Motor neuron (in vitro differentiated cells): Measurements from ENCODE around the gene NR3C2. TPM values are rescaled to one million over a fixed set of nuclear protein-coding genes. Genes with fewer than 3 reads are reported as not detected.

Experiments used
- ATAC-seq, 8 experiments: fragments of 200-7000 bp; cut with Tn5 transposase; replicated peaks in 6 of 8; 2 replicates each; pipeline ENCODE4 v1.8.0; 2021; ENCODE audit warnings: mild to moderate bottlenecking in 8 of 8, moderate library complexity in 8 of 8
- H3K27ac ChIP-seq, 2 donors: fragments of 250-450 bp; sonication (Bioruptor Pico); 2 replicates each; pipeline ENCODE4 v1.9.0; 2021; ENCODE audit warnings: antibody characterized with exemption in 2 of 2, mild to moderate bottlenecking in 2 of 2, moderate library complexity in 1 of 2
- H3K4me1 ChIP-seq, 2 donors: fragments of 250-450 bp; sonication (Bioruptor Pico); replicated peaks in 1 of 2; 2 replicates each; pipeline ENCODE4 v1.6.1; 2021; ENCODE audit warnings: antibody characterized with exemption in 2 of 2, mild to moderate bottlenecking in 2 of 2, moderate library complexity in 1 of 2
- H3K4me3 ChIP-seq, 5 donors: fragments of 250-450 bp; sonication (Bioruptor Pico); 2 replicates each; pipeline ENCODE4 v1.9.0; 2021; ENCODE audit warnings: antibody characterized with exemption in 5 of 5, mild to moderate bottlenecking in 5 of 5, moderate library complexity in 4 of 5
- WGBS, 10 experiments: fragments of 450-650 bp; shearing (Covaris generic); methylation state at CpG; one replicate each; pipeline ENCODE4 v1.0.0; 2022; 5-methylcytosine and 5-hydroxymethylcytosine counted together
- in situ Hi-C, 9 experiments: fragments of 400-800 bp; cut with MboI; loops; one replicate each; pipeline ENCODE4 v1.15.0; 2021; ENCODE audit warnings: low sequenced_read_pairs in 9 of 9, low pct_unique_long_range_greater_than_20kb in 2 of 9; ENCODE audit not compliant: unreplicated experiment in 9 of 9
- total RNA-seq, 8 experiments: library from RNA; unstranded; fragments of 300-600 nt; gene quantifications; 2 replicates each; pipeline versions ENCODE4 v1.2.3 to v1.2.4, GENCODE V29; 2022

The NR3C2 gene
- total RNA-seq, 8 experiments from 2014 or later = 0.25 to 8.3 (median 1.4) TPM

GRCh38 chr4:148444296-148445070 is 2.3 kb upstream of the NR3C2 start:
- peak in 6 of 8 experiments; percentile 2 to 20 (median 12) for ATAC-seq
- 0% methylated on average over 4 to 5 of the region's 89 CpGs; no CpG with 5 or more reads in 8 of the 10 experiments for WGBS, 10 experiments
- H3K27ac ChIP-seq = no peak overlapping the region
- H3K4me1 ChIP-seq = peaks cover 0 to 2% of the 10 kb centered on the region in 2 donors
- in situ Hi-C loops = no loop called here
- H3K4me3 ChIP-seq = peak overlapping the region; percentile 61 to 94 (median 76)

- in situ Hi-C loops = no loop called here
- Histone ChIP-seq H3K4me3 (peak overlapping the region; percentile 61 to 94 (median 76)), H3K27ac (no peak overlapping the region), H3K4me1 (peaks cover 0 to 2% of the 10 kb centered on the region in 2 donors)
- 0 to 4% (median 3%) methylated on average over 1 to 6 of the region's 64 CpGs; no CpG with 5 or more reads in 7 of the 10 experiments for whole genome bisulfite sequencing, 10 experiments
- ATAC-seq = no peak
Observed at GRCh38 chr4:148443512-148444295, 1.5 kb upstream of the NR3C2 start.

GRCh38 chr4:148442832-148443511 is 758 bp upstream of the NR3C2 start:
- no peak overlapping the region for H3K27ac ChIP-seq
- WGBS, 10 experiments = 0 to 7% (median 0%) methylated on average over 1 to 13 of the region's 27 CpGs; no CpG with 5 or more reads in 4 of the 10 experiments
- in situ Hi-C loops = no loop called here
- peak overlapping the region; percentile 61 to 94 (median 76) for H3K4me3 ChIP-seq
- peaks cover 0 to 2% of the 10 kb centered on the region in 2 donors for H3K4me1 ChIP-seq
- ATAC-seq = peak in 6 of 8 experiments; percentile 1 to 12 (median 6)

- Histone ChIP-seq H3K4me1 (peaks cover 0 to 2% of the 10 kb centered on the region in 2 donors), H3K27ac (no peak overlapping the region), H3K4me3 (peak overlapping the region; percentile 61 to 94 (median 76))
- 0 to 33% (median 2%) methylated on average over 4 to 12 of the region's 12 CpGs; no CpG with 5 or more reads in 1 of the 10 experiments for WGBS, 10 experiments
- in situ Hi-C loops = no loop called here
- no peak for ATAC-seq
Observed at GRCh38 chr4:148441624-148441985, 609 bp downstream of the NR3C2 start.

GRCh38 chr4:148438047-148438446 is 4.2 kb downstream of the NR3C2 start:
- 29 to 100% (median 82%) methylated on average over 1 to 2 of the region's 2 CpGs; no CpG with 5 or more reads in 2 of the 10 experiments for WGBS, 10 experiments
- Histone ChIP-seq H3K4me3 (no peak overlapping the region), H3K4me1 (peaks cover 0 to 2% of the 10 kb centered on the region in 2 donors), H3K27ac (no peak overlapping the region)
- ATAC-seq = no peak
- in situ Hi-C loops = no loop called here

GRCh38 chr4:148437439-148437838 is 4.8 kb downstream of the NR3C2 start:
- in situ Hi-C loops = no loop called here

GRCh38 chr4:148436512-148436911 is 5.7 kb downstream of the NR3C2 start:
- WGBS, 10 experiments = 46 to 100% (median 86%) methylated on average over 2 to 7 of the region's 7 CpGs; no CpG with 5 or more reads in 1 of the 10 experiments
- ATAC-seq = no peak
- Histone ChIP-seq H3K4me3 (no peak overlapping the region), H3K27ac (no peak overlapping the region), H3K4me1 (peaks cover 0 to 2% of the 10 kb centered on the region in 2 donors)
- in situ Hi-C loops = no loop called here

More at GRCh38 chr4:148437439-148437838, 4.8 kb downstream of the NR3C2 start:
- Histone ChIP-seq H3K4me3 (no peak overlapping the region), H3K4me1 (peaks cover 0 to 2% of the 10 kb centered on the region in 2 donors), H3K27ac (no peak overlapping the region)
- no peak for ATAC-seq
- whole genome bisulfite sequencing, 10 experiments = 14 to 83% (median 54%) methylated on average over 1 to 2 of the region's 2 CpGs; no CpG with 5 or more reads in 3 of the 10 experiments

GRCh38 chr4:148435654-148436406 is 6.4 kb downstream of the NR3C2 start:
- no peak for ATAC-seq
- 46 to 100% (median 81%) methylated on average over 1 to 13 of the region's 16 CpGs; no CpG with 5 or more reads in 1 of the 10 experiments for WGBS, 10 experiments
- in situ Hi-C loops = no loop called here
- Histone ChIP-seq H3K27ac (no peak overlapping the region), H3K4me3 (no peak overlapping the region), H3K4me1 (no peaks in the 10 kb centered on the region)

GRCh38 chr4:148434075-148434773 is 8.0 kb downstream of the NR3C2 start:
- no peak for ATAC-seq
- 36 to 100% (median 86%) methylated on average over 1 to 2 of the region's 2 CpGs; no CpG with 5 or more reads in 1 of the 10 experiments for WGBS, 10 experiments
- H3K27ac ChIP-seq = no peak overlapping the region
- no peaks in the 10 kb centered on the region for H3K4me1 ChIP-seq
- H3K4me3 ChIP-seq = no peak overlapping the region
- in situ Hi-C loops = no loop called here

GRCh38 chr4:148431401-148431800 is 10.8 kb downstream of the NR3C2 start:
- WGBS, 10 experiments = 40 to 100% (median 80%) methylated on average over 1 to 4 of the region's 4 CpGs; no CpG with 5 or more reads in 1 of the 10 experiments
- no peak overlapping the region for H3K4me3 ChIP-seq
- no peak for ATAC-seq
- no peak overlapping the region for H3K27ac ChIP-seq
- in situ Hi-C loops = no loop called here
- no peaks in the 10 kb centered on the region for H3K4me1 ChIP-seq

GRCh38 chr4:148430854-148431253 is 11.4 kb downstream of the NR3C2 start:
- no peak overlapping the region for H3K27ac ChIP-seq
- no peak overlapping the region for H3K4me3 ChIP-seq
- no peak for ATAC-seq
- H3K4me1 ChIP-seq = no peaks in the 10 kb centered on the region
- in situ Hi-C loops = no loop called here
- 54 to 93% (median 90%) methylated on average over 2 to 3 of the region's 3 CpGs; no CpG with 5 or more reads in 1 of the 10 experiments for WGBS, 10 experiments

GRCh38 chr4:148429206-148429605 is 13.0 kb downstream of the NR3C2 start:
- WGBS, 10 experiments = 19 to 80% (median 67%) methylated on average over 1 to 2 of the region's 2 CpGs; no CpG with 5 or more reads in 1 of the 10 experiments

More at GRCh38 chr4:148429206-148429605, 13.0 kb downstream of the NR3C2 start:
- H3K27ac ChIP-seq = no peak overlapping the region
- H3K4me1 ChIP-seq = no peaks in the 10 kb centered on the region
- in situ Hi-C loops = no loop called here
- no peak overlapping the region for H3K4me3 ChIP-seq
- no peak for ATAC-seq
